Heart right ventricle (tissue), 16 donors: Measurements from ENCODE around the gene SHISAL2B. TPM values are rescaled to one million over a fixed set of nuclear protein-coding genes. Genes with fewer than 3 reads are reported as not detected.

ENCODE experiments used
- ATAC-seq, 8 donors: fragments of 200-7000 bp; cut with Tn5 transposase; one replicate each; pipeline ENCODE4 v1.9.1; 2020; ENCODE audit warnings: mild to moderate bottlenecking in 8 of 8, moderate library complexity in 8 of 8, moderate number of reproducible peaks in 1 of 8
- DNase-seq, 2 donors: peaks; one replicate each; pipeline ENCODE4 v3.0.0-alpha.2; 2020
- H3K27ac ChIP-seq, 10 donors: fragments of 200-600 bp; sonication (generic) in 2 of 10; one replicate each; pipeline versions ENCODE4 v1.5.0 to v1.8.0; 2020 to 2022; ENCODE audit warnings: mild to moderate bottlenecking in 3 of 10
- H3K27me3 ChIP-seq, 7 donors: fragments of 200-600 bp; one replicate each; pipeline ENCODE4 v1.8.0; 2021 to 2022; ENCODE audit warnings: mild to moderate bottlenecking in 2 of 7
- H3K36me3 ChIP-seq, 9 donors: fragments of 200-600 bp; sonication (generic) in 1 of 9; one replicate each; pipeline versions ENCODE4 v1.5.0 to v1.8.0; 2020 to 2022; ENCODE audit warnings: mild to moderate bottlenecking in 2 of 9
- H3K4me1 ChIP-seq, 9 donors: fragments of 200-600 bp; sonication (generic) in 1 of 9; one replicate each; pipeline versions ENCODE4 v1.5.0 to v1.8.0; 2020 to 2022; ENCODE audit warnings: mild to moderate bottlenecking in 4 of 9
- H3K4me3 ChIP-seq, 10 donors: fragments of 200-600 bp; sonication (generic) in 2 of 10; one replicate each; pipeline versions ENCODE4 v1.5.0 to v1.8.0; 2020 to 2022; ENCODE audit warnings: mild to moderate bottlenecking in 7 of 10, moderate library complexity in 2 of 10
- H3K9me3 ChIP-seq, 11 donors: fragments of 200-600 bp in 10 of 11; sonication (generic) in 2 of 11; one replicate each; pipeline versions ENCODE4 v1.5.0 to v1.8.0; 2013 to 2022; ENCODE audit warnings: mild to moderate bottlenecking in 2 of 11, control low read depth in 1 of 11, moderate library complexity in 1 of 11
- WGBS, 2 donors: extraction: QIAGEN DNeasy Blood & Tissue Kit; methylation state at CpG; one replicate each; pipeline ENCODE4 v1.1.7; 2013; ENCODE audit warnings: inconsistent platforms in 1 of 2; 5-methylcytosine and 5-hydroxymethylcytosine counted together
- intact Hi-C, 10 donors: fragments of 100-400 bp; cut with DNase I; formaldehyde crosslinking; loops; one replicate each; pipeline versions ENCODE4 v1.11.1 to v1.14.2; 2022
- polyA plus RNA-seq, 2 donors: library from polyadenylated mRNA; stranded (reverse); fragments of 200-250 nt; gene quantifications; one replicate each; pipeline ENCODE4 v1.2.3, GENCODE V29; 2013
- total RNA-seq, 10 donors: library from RNA; stranded (reverse); fragmentation: NEBNext Ultra II Directional in 3 of 10; extraction: Animal tissue kit (Norgen Biotek cat#: 25700) in 3 of 10; gene quantifications; one replicate each; pipeline versions ENCODE4 v1.2.1 to v1.2.4, GENCODE V29; 2021 to 2023
- TF ChIP-seq, protein P1 (sequence below), 9 donors: fragments of 200-600 bp; sonication (generic) in 2 of 9; IDR thresholded peaks; one replicate each; pipeline versions ENCODE4 v1.5.0 to v1.8.0; 2021 to 2022; ENCODE audit warnings: antibody characterized with exemption in 9 of 9, mild to moderate bottlenecking in 5 of 9, moderate library complexity in 1 of 9
- donor health status: Arrhythmogenic right ventricular cardiomyopathy.
- donor health status: ischemic (EF 13 %, LVEDD 7.1; RV severe dilation, severe dysfunction).
- donor health status: healthy with polysubstance abuse.
- donor health status: DM: no; HTN: yes; CAD: no.
- donor health status: DM: no; HTN: no; CAD: no.
- donor health status: ischemic (EF 25% LVEDD 6.9; RV normal size, moderate dysfunction).
- donor health status: ischemic (EF 25% LVEDD 5.7; RV mildly dilated, moderate dysfunction).
- donor health status: healthy.
- donor health status: DM: yes; HTN: yes; CAD: no.
- donor health status: Ischemic cardiomyopathy.
- donor health status: ischemic (EF 35%, LVEDD 5.7; RV mildly dilated, moderate dysfunction).
- donor health status: nonischemic (EF 11% LVEDD 7.7; RV severe dilation, severe dysfunction).
- donor health status: DM: yes; HTN: yes; CAD: no.
- donor health status: PGD.
- donor health status: ischemic (EF 29% LVEDD 5.4; RV normal size, mild dysfunction).
- donor health status: nonischemic (EF 23%, LVEDD 6.1; RV moderate dilation, normal function).

The SHISAL2B gene
- total and polyA plus RNA-seq, 12 donors: not detected

DNA sequence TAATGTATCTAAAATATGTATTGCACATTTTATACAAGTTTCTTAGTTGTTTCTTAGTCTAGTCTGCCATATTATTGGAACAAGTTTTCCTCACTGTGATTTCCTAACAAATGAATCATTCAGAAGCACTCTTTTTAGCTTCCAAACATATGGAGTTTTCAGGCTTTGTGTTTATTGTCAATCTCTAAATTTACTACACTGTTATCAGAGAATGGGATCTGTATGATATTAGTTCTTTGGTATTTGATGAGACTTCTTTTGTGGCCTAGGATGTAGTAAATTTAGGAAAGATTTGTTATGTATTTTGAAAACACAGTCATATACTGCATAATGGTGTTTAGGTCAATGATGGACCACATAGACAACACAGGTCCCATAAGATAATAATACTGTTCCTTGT, 52.5 kb downstream of the SHISAL2B start:
- H3K4me1 ChIP-seq: peaks cover 0 to 12% (median 4%) of the 10 kb centered on the region in 9 donors
- intact Hi-C loops: no loop called here
- DNase-seq: no peak
- no peak for ATAC-seq
- TF ChIP-seq, protein P1, sequence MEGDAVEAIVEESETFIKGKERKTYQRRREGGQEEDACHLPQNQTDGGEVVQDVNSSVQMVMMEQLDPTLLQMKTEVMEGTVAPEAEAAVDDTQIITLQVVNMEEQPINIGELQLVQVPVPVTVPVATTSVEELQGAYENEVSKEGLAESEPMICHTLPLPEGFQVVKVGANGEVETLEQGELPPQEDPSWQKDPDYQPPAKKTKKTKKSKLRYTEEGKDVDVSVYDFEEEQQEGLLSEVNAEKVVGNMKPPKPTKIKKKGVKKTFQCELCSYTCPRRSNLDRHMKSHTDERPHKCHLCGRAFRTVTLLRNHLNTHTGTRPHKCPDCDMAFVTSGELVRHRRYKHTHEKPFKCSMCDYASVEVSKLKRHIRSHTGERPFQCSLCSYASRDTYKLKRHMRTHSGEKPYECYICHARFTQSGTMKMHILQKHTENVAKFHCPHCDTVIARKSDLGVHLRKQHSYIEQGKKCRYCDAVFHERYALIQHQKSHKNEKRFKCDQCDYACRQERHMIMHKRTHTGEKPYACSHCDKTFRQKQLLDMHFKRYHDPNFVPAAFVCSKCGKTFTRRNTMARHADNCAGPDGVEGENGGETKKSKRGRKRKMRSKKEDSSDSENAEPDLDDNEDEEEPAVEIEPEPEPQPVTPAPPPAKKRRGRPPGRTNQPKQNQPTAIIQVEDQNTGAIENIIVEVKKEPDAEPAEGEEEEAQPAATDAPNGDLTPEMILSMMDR (IDR thresholded peaks at IDR 0.05): no peak
- no peaks in the 10 kb centered on the region for H3K27me3 ChIP-seq
- H3K9me3 ChIP-seq: no peaks in the 10 kb centered on the region
- no peak overlapping the region for H3K27ac ChIP-seq
- peaks cover 0 to 46% (median 5%) of the 10 kb centered on the region in 9 donors for H3K36me3 ChIP-seq
- H3K4me3 ChIP-seq: no peak overlapping the region

- Histone ChIP-seq H3K4me3 (no peak overlapping the region), H3K9me3 (no peaks in the 10 kb centered on the region), H3K4me1 (peaks cover 0 to 12% (median 0%) of the 10 kb centered on the region in 9 donors), H3K27ac (no peak overlapping the region), H3K27me3 (no peaks in the 10 kb centered on the region), H3K36me3 (peaks cover 0 to 27% (median 5%) of the 10 kb centered on the region in 9 donors)
- intact Hi-C loops: no loop called here
- TF ChIP-seq, protein P1 (IDR thresholded peaks at IDR 0.05): no peak
- 94 to 98% methylated on average over 1 of the region's 1 CpG for WGBS, 2 donors
- ATAC-seq (no peak), DNase-seq (no peak)
Observed at GRCh38 chr5:64744914-64745313, 54.6 kb downstream of the SHISAL2B start.

DNA sequence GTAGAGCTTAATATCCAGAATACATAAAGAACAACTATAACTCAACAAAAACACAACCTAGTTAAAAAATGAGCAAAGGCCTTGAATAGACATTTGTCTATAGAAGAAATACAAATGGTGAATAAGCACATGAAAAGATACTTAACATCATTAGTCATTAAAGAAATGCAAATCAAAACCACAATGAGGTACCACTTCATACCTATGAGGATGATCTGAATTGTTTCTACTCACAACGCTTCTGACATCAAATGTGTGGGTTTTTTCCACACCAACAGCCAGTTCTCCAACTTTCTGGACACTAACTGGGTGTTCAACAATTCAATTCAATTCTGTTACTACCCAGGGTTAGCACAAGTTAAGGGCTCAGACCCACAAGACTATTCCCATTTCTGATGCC, 56.1 kb downstream of the SHISAL2B start:
- H3K36me3 ChIP-seq: peaks cover 0 to 15% (median 0%) of the 10 kb centered on the region in 9 donors
- TF ChIP-seq, protein P1 (IDR thresholded peaks at IDR 0.05): no peak
- 93 to 96% methylated on average over 1 of the region's 1 CpG for WGBS, 2 donors
- H3K27me3 ChIP-seq: no peaks in the 10 kb centered on the region
- ATAC-seq: no peak
- no peak for DNase-seq
- intact Hi-C loops: no loop called here
- peaks cover 0 to 12% (median 0%) of the 10 kb centered on the region in 9 donors for H3K4me1 ChIP-seq
- H3K27ac ChIP-seq: no peak overlapping the region
- no peak overlapping the region for H3K4me3 ChIP-seq
- H3K9me3 ChIP-seq: no peaks in the 10 kb centered on the region

DNA sequence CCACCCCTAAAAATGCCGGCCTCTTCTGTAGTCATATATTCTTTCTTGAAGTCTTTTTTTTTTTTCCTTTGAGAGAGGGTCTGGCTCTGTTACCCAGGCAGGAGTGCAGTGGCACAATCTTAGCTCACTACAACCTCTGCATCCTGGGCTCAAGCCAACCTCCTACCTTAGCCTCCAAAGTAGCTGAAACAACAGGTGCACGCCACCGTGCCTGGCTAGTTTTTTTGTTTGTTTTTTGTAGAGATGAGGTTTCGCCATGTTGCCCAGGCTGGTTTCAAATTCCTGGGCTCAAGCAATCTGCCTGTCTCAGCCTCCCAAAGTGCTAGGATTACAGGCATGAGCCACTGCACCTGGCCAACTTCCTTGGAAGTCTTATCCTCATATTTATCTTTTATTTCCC, 59.1 kb downstream of the SHISAL2B start:
- Histone ChIP-seq H3K4me1 (no peaks in the 10 kb centered on the region), H3K36me3 (peaks cover 0 to 39% (median 0%) of the 10 kb centered on the region in 9 donors), H3K9me3 (no peaks in the 10 kb centered on the region), H3K27me3 (no peaks in the 10 kb centered on the region), H3K4me3 (no peak overlapping the region), H3K27ac (no peak overlapping the region)
- WGBS, 2 donors: 80 to 97% methylated on average over 4 of the region's 4 CpGs
- no peak for ATAC-seq
- DNase-seq: no peak
- intact Hi-C loops: no loop called here
- TF ChIP-seq, protein P1 (IDR thresholded peaks at IDR 0.05): no peak
